ENCODE data around the gene IQSEC1.

DNA sequence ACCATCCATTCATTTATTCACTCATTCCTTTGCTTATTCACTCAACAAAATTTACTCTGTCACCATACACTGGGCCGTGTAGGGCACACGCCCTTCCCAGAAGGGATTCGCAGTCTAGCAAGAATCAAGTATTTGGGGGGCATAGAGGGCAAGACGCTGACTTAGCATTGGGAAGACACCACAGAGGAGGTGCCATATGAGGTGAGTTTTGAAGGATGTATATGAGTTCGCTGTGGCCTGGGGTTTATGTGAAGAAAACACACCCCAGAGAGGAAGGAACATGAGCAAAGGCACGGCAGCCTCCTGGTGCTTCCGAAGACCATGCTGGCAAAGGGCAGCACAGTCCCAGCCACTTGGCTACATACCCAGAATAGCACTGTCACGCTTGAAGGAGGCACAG lies 23.1 kb upstream of the IQSEC1 start:
- TF ChIP-seq EZH2 (IDR thresholded peaks at IDR 0.05; ENCODE audit: low read length, missing control alignments), result no peak
- TF ChIP-seq, protein P1, sequence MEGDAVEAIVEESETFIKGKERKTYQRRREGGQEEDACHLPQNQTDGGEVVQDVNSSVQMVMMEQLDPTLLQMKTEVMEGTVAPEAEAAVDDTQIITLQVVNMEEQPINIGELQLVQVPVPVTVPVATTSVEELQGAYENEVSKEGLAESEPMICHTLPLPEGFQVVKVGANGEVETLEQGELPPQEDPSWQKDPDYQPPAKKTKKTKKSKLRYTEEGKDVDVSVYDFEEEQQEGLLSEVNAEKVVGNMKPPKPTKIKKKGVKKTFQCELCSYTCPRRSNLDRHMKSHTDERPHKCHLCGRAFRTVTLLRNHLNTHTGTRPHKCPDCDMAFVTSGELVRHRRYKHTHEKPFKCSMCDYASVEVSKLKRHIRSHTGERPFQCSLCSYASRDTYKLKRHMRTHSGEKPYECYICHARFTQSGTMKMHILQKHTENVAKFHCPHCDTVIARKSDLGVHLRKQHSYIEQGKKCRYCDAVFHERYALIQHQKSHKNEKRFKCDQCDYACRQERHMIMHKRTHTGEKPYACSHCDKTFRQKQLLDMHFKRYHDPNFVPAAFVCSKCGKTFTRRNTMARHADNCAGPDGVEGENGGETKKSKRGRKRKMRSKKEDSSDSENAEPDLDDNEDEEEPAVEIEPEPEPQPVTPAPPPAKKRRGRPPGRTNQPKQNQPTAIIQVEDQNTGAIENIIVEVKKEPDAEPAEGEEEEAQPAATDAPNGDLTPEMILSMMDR (conservative IDR thresholded peaks at IDR 0.05 in 1 of 2, IDR thresholded peaks at IDR 0.05 in 1 of 2; ENCODE audit: low read depth in 1 of 2, low read length in 2 of 2), result no peak
